ENCODE data around the gene EIF4E1B.

- TF ChIP-seq POLR2AphosphoS5 (IDR thresholded peaks at IDR 0.05; ENCODE audit: low read depth), result no peak
- no peak for TF ChIP-seq ETS1 (IDR thresholded peaks at IDR 0.05)
- TF ChIP-seq CTCF (conservative IDR thresholded peaks at IDR 0.05; ENCODE audit: low read depth in 2 of 2), result no peak
- no peak for TF ChIP-seq EZH2 (IDR thresholded peaks at IDR 0.05; ENCODE audit: low read depth, unreplicated experiment)
- TF ChIP-seq EZH2phosphoT487 (IDR thresholded peaks at IDR 0.05; ENCODE audit: unreplicated experiment), result no peak
- TF ChIP-seq REST (IDR thresholded peaks at IDR 0.05; ENCODE audit: unreplicated experiment), result no peak
- no peak for TF ChIP-seq NANOG (IDR thresholded peaks at IDR 0.05; ENCODE audit: borderline replicate concordance)
- no peak for TF ChIP-seq JUNB (IDR thresholded peaks at IDR 0.05; ENCODE audit: unreplicated experiment)
- TF ChIP-seq ZNF462 (CRISPR knock-in tag; IDR thresholded peaks at IDR 0.05), result no peak
Observed at GRCh38 chr5:176648474-176649194, 18.2 kb downstream of the EIF4E1B start.
